GM23248 (cell line): ENCODE data around the gene POLRMT. TPM values are rescaled to one million over a fixed set of nuclear protein-coding genes. Genes with fewer than 3 reads are reported as not detected.

Experiments
- DNase-seq: peaks from one replicate; pipeline ENCODE4 v3.0.0-alpha.2; 2015
- H2AFZ ChIP-seq: fragments of 200-600 bp; sonication (generic); 2 replicates; pipeline ENCODE4 v1.6.1; 2016; ENCODE audit warnings: antibody characterized with exemption
- H3F3A ChIP-seq: fragments of 200-600 bp; sonication (generic); 2 replicates; pipeline ENCODE4 v1.6.1; 2016; ENCODE audit warnings: mild to moderate bottlenecking, antibody characterized with exemption, mixed run types; ENCODE audit not compliant: insufficient read depth
- H3K27ac ChIP-seq: fragments of 200-600 bp; sonication (generic); 2 replicates; pipeline ENCODE4 v1.5.1; 2016; ENCODE audit warnings: mild to moderate bottlenecking
- H3K27me3 ChIP-seq: fragments of 200-600 bp; sonication (generic); replicated peaks from 2 replicates; pipeline ENCODE4 v1.6.1; 2016; ENCODE audit warnings: mild to moderate bottlenecking; ENCODE audit not compliant: insufficient read depth
- H3K36me3 ChIP-seq: fragments of 200-600 bp; sonication (generic); 2 replicates; pipeline ENCODE4 v1.6.1; 2016; ENCODE audit warnings: low read depth, mild to moderate bottlenecking
- H3K4me1 ChIP-seq: fragments of 200-600 bp; sonication (generic); 2 replicates; pipeline ENCODE4 v1.6.1; 2016; ENCODE audit warnings: mild to moderate bottlenecking; ENCODE audit not compliant: insufficient read depth
- H3K4me2 ChIP-seq: fragments of 200-600 bp; sonication (generic); one replicate; pipeline ENCODE4 v1.6.1; 2016; ENCODE audit warnings: mild to moderate bottlenecking; ENCODE audit not compliant: unreplicated experiment
- H3K4me3 ChIP-seq: fragments of 200-600 bp; sonication (generic); 2 replicates; pipeline ENCODE4 v1.5.1; 2016; ENCODE audit warnings: mild to moderate bottlenecking
- H3K79me2 ChIP-seq: fragments of 200-600 bp; sonication (generic); 2 replicates; pipeline ENCODE4 v1.6.1; 2016; ENCODE audit warnings: mild to moderate bottlenecking; ENCODE audit not compliant: insufficient read depth
- H3K9ac ChIP-seq: fragments of 200-600 bp; sonication (generic); 2 replicates; pipeline ENCODE4 v1.6.1; 2016; ENCODE audit warnings: mild to moderate bottlenecking
- H3K9me2 ChIP-seq: fragments of 200-600 bp; sonication (generic); 2 replicates; pipeline ENCODE4 v1.6.1; 2016; ENCODE audit warnings: mixed run types, mild to moderate bottlenecking, moderate library complexity; ENCODE audit not compliant: insufficient read depth
- H3K9me3 ChIP-seq: fragments of 200-600 bp; sonication (generic); one replicate; pipeline ENCODE4 v1.6.1; 2017; ENCODE audit warnings: low read depth
- H4K20me1 ChIP-seq: fragments of 200-600 bp; sonication (generic); 2 replicates; pipeline ENCODE4 v1.6.0; 2016; ENCODE audit not compliant: insufficient read depth
- EZH2 ChIP-seq: fragments of 200-600 bp; sonication (generic); IDR thresholded peaks from 2 replicates; pipeline ENCODE4 v1.6.1; 2018; ENCODE audit warnings: antibody characterized with exemption, mild to moderate bottlenecking; ENCODE audit not compliant: insufficient read depth, poor library complexity, severe bottlenecking
- EZH2phosphoT487 ChIP-seq: fragments of 200-600 bp; sonication (generic); IDR thresholded peaks from 2 replicates; pipeline ENCODE4 v1.6.1; 2018; ENCODE audit warnings: antibody characterized with exemption, moderate library complexity, mild to moderate bottlenecking, low read depth; ENCODE audit not compliant: insufficient read depth
- WGBS, 2 experiments: methylation state at CpG; one replicate each; pipeline ENCODE4 v1.1.6; 2015 to 2017; ENCODE audit warnings: low lambda C conversion rate in 2 of 2, low coverage in 1 of 2; ENCODE audit errors: missing lambda C conversion rate in 2 of 2; 5-methylcytosine and 5-hydroxymethylcytosine counted together
- in situ Hi-C: fragments of 300-500 bp; cut with MboI; formaldehyde crosslinking; loops from 2 replicates; pipeline ENCODE4 v1.15.0; 2020
- polyA plus RNA-seq: library from polyadenylated mRNA; unstranded; fragments of >200 nt; fragmentation: Nextera tagmentation; extraction: Ambion mirVana; gene quantifications from 2 replicates; pipeline ENCODE4 v1.2.1, GENCODE V29; 2016
- total RNA-seq: library from RNA; depleted of rRNA; stranded (reverse); fragments of >200 nt; shearing (Covaris generic); gene quantifications from 2 replicates; pipeline ENCODE4 v1.2.3, GENCODE V29; 2014

Gene POLRMT
- total and polyA plus RNA-seq, 2 experiments from 2014 or later, result 23.6 to 36.2 TPM

DNA sequence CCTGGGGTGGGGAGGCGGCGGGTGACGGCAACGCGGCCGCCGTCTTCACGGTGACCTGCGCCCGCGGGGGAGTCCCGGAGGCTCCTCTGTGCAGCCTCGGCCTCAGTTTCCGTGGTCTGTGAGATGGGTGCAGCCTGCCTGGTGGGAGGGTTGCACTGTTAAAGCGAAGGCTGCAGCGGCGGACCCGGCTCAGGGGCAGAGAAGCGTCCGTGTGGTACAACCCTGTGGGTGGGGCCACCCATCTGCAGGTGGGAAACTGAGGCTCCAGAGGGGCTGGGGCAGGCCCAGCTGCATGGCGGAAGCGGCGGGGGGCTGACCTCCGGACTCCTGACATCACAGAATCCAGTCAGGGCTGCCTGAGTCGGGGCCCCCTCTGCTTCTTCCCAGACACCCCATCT lies 6.8 kb upstream of the POLRMT start:
- H2AFZ ChIP-seq, result peak overlapping the region; percentile 23; the same call in 1 of the 2 replicates
- H3K27me3 ChIP-seq, result no peaks in the 10 kb centered on the region
- peak overlapping the region; percentile 61 for H3K4me3 ChIP-seq
- no peak overlapping the region for H3K4me2 ChIP-seq
- no peaks in the 10 kb centered on the region for H3K9me3 ChIP-seq
- H3K79me2 ChIP-seq, result no peaks in the 10 kb centered on the region
- 0 out of 2 replicates have a peak overlapping the region, but pooled peaks have one; percentile 25 for H3K9ac ChIP-seq
- no peaks in the 10 kb centered on the region for H4K20me1 ChIP-seq
- H3K4me1 ChIP-seq, result no peaks in the 10 kb centered on the region
- H3F3A ChIP-seq, result no peaks in the 10 kb centered on the region
- no peak for DNase-seq
- no peaks in the 10 kb centered on the region for H3K36me3 ChIP-seq
- in situ Hi-C loops, result no loop called here
- 67 to 77% methylated on average over 16 to 21 of the region's 25 CpGs for WGBS, 2 experiments
- no peaks in the 10 kb centered on the region for H3K9me2 ChIP-seq
- no peak overlapping the region for H3K27ac ChIP-seq
- TF ChIP-seq EZH2phosphoT487 (no peak), EZH2 (no peak)

DNA sequence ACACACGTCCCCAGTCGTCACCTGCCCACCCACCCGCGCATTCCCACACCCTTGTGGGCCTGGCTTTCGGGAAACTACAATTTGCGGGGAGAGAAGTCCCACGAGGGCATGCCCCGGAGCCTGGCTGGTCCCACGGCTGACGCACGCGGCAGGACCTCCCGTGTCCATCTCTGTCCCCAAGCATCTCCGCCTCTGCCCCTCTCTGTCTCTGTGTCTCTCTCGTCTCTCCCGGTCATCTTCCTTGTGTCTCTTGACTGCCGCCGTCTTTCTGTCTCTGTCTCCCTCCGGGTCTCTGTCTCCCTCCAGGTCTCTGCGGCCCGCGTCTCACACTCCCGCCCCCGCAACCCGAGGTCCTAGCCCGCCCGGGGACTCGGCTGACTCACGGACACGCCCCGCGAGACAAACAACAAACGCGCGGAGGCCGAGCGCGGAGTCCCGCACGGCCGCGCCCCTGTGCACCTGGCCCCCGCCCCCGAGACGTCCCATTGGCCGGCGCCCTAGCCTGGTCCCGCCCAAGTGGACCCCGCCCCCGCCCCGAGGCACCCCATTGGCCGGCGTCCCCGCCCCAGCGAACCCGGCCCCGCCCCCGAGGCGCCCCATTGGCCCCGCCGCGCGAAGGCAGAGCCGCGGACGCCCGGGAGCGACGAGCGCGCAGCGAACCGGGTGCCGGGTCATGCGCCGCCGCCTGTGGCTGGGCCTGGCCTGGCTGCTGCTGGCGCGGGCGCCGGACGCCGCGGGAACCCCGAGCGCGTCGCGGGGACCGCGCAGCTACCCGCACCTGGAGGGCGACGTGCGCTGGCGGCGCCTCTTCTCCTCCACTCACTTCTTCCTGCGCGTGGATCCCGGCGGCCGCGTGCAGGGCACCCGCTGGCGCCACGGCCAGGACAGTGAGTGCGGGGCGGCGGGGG lies 6.2 kb upstream of the POLRMT start, which contains the start of gene FGF22:
Gene FGF22 (plus strand): TSS at position 627 of the 908 bp plus-strand sequence. CDS start 47 bp downstream, at position 674.
- no peaks in the 10 kb centered on the region for H3K27me3 ChIP-seq
- H3K36me3 ChIP-seq, result no peaks in the 10 kb centered on the region
- TF ChIP-seq EZH2, result no peak
- TF ChIP-seq EZH2phosphoT487, result no peak
- no peaks in the 10 kb centered on the region for H3K9me3 ChIP-seq
- H2AFZ ChIP-seq, result peak within 1 kb of the TSS; percentile 79
- peak; percentile 96 for DNase-seq
- peak within 1 kb of the TSS; percentile 68 for H3K4me3 ChIP-seq
- 7 to 13% methylated on average over 31 to 105 of the region's 109 CpGs for WGBS, 2 experiments
- peak within 1 kb of the TSS; percentile 65 for H3K9ac ChIP-seq
- no peaks in the 10 kb centered on the region for H4K20me1 ChIP-seq
- peaks cover 6% of the 10 kb centered on the region; the same call in 1 of the 2 replicates for H3K79me2 ChIP-seq
- H3K9me2 ChIP-seq, result no peaks in the 10 kb centered on the region
- H3K4me2 ChIP-seq, result peak within 1 kb of the TSS; percentile 91
- H3F3A ChIP-seq, result no peaks in the 10 kb centered on the region
- no peak within 1 kb of the TSS for H3K27ac ChIP-seq
- in situ Hi-C loops, result no loop called here
- H3K4me1 ChIP-seq, result no peaks in the 10 kb centered on the region

DNA sequence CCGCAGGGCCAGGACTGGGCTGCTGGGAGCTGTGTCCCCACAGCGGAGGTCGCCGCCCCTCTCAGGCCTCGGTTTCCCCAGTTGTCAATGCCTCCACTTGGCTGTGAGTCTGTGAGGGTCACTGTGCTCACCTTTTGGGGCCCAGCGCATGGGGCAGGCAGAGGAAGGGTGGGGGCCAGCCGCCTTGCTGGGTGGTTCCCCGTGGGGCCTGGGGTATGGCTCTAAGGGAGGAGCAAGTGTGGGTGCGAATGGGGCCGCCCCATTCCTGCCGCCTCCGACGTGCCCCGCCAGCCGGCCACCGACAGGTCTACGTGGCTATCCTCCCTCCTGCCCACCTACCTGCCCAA lies 5.5 kb upstream of the POLRMT start:
- Histone ChIP-seq H3F3A (no peaks in the 10 kb centered on the region), H3K4me2 (peak overlapping the region; percentile 91), H3K9ac (peak overlapping the region; percentile 65), H3K27me3 (no peaks in the 10 kb centered on the region), H3K79me2 (peaks cover 11% of the 10 kb centered on the region), H4K20me1 (no peaks in the 10 kb centered on the region), H3K9me3 (no peaks in the 10 kb centered on the region), H3K27ac (no peak overlapping the region), H3K36me3 (no peaks in the 10 kb centered on the region), H3K4me1 (no peaks in the 10 kb centered on the region), H3K9me2 (no peaks in the 10 kb centered on the region), H2AFZ (peak overlapping the region; percentile 79), H3K4me3 (peak overlapping the region; percentile 68; the same call in 1 of the 2 replicates)
- DNase-seq, result no peak
- no peak for TF ChIP-seq EZH2phosphoT487
- no peak for TF ChIP-seq EZH2
- in situ Hi-C loops, result no loop called here
- WGBS, 2 experiments, result 53 to 70% methylated on average over 10 to 16 of the region's 17 CpGs

DNA sequence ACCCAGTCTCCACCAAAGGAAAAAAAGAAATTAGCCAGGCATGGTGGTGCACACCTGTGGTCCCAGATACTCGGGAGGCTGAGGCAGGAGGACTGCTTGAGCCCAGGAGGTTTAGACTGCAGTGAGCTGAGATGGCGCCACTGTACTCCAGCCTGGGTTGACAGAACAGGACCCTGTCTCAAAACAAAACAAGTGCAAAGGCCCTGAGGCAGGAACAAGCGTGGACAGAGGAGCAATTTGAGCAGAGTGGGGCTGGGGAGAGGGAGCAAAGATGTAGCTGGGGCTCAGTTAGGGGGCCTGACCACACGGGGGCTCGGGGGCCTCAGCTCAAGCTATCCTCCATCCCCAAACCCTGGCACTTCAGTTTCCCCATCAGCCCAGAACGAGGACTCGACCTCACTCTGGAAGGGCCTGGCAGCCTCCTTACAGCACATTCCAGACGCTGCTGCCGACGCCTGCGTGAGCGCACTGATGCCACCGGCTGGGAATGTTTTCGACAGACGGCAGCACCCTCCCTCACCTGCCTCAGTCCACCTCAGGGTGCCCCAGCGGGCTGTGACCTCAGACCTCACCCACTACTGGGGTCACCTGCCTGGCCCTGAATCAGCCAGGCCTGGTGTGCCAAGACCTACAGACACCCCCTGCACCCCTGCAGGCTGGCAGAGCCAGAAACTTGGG lies 1.8 kb upstream of the POLRMT start:
- no peak for TF ChIP-seq EZH2phosphoT487
- TF ChIP-seq EZH2, result no peak
- Histone ChIP-seq H3K27ac (no peak overlapping the region), H3K36me3 (no peaks in the 10 kb centered on the region), H2AFZ (no peak overlapping the region), H3K4me1 (peaks cover 6% of the 10 kb centered on the region; the same call in 1 of the 2 replicates), H3K27me3 (no peaks in the 10 kb centered on the region), H3K9me2 (no peaks in the 10 kb centered on the region), H4K20me1 (no peaks in the 10 kb centered on the region), H3K4me2 (no peak overlapping the region), H3F3A (peaks cover 6% of the 10 kb centered on the region; the same call in 1 of the 2 replicates), H3K79me2 (peaks cover 29% of the 10 kb centered on the region), H3K9ac (no peak overlapping the region), H3K4me3 (no peak overlapping the region), H3K9me3 (no peaks in the 10 kb centered on the region)
- 81 to 85% methylated on average over 15 to 16 of the region's 16 CpGs for WGBS, 2 experiments
- DNase-seq, result no peak
- in situ Hi-C loops, result no loop called here
